Measurements from ENCODE around the gene PRX.

The PRX gene

GRCh38 chr19:40367577-40368434 is 45.4 kb downstream of the PRX start:
- Mint-ChIP-seq H3K27ac (no peak overlapping the region), H3K4me1 (peaks cover 21% of the 10 kb centered on the region), H3K4me3 (no peak overlapping the region), H3K27me3 (no peaks in the 10 kb centered on the region), H3K9me3 (no peaks in the 10 kb centered on the region)
- no peak for ATAC-seq
- DNase-seq, result no peak

- H3K27me3 Mint-ChIP-seq, result no peaks in the 10 kb centered on the region
- no peak for DNase-seq
- no peak for ATAC-seq
- H3K4me1 Mint-ChIP-seq, result peaks cover 22% of the 10 kb centered on the region
- H3K27ac Mint-ChIP-seq, result no peak overlapping the region
- H3K4me3 Mint-ChIP-seq, result peak overlapping the region in 1 of 2 donors; percentile 21
- H3K9me3 Mint-ChIP-seq, result no peaks in the 10 kb centered on the region
These were observed 46.2 kb downstream of the PRX start for GRCh38 chr19:40366697-40367561.

- no peaks in the 10 kb centered on the region for H3K9me3 Mint-ChIP-seq
- H3K27ac Mint-ChIP-seq, result peak overlapping the region in 1 of 2 donors; percentile 63
- peak; percentile 72 for ATAC-seq
- H3K4me3 Mint-ChIP-seq, result peak overlapping the region; percentile 49 to 75
- H3K4me1 Mint-ChIP-seq, result peaks cover 22% of the 10 kb centered on the region
- DNase-seq, result peak; percentile 25 to 41
- no peaks in the 10 kb centered on the region for H3K27me3 Mint-ChIP-seq
These were observed 47.4 kb downstream of the PRX start for GRCh38 chr19:40365613-40366401.

- Mint-ChIP-seq H3K27ac (no peak overlapping the region), H3K4me3 (peak overlapping the region; percentile 49 to 75), H3K27me3 (no peaks in the 10 kb centered on the region), H3K9me3 (no peaks in the 10 kb centered on the region), H3K4me1 (peaks cover 22% of the 10 kb centered on the region)
- no peak for DNase-seq
- no peak for ATAC-seq
These were observed 48.2 kb downstream of the PRX start for GRCh38 chr19:40365010-40365409.

GRCh38 chr19:40363069-40363468 is 50.1 kb downstream of the PRX start:
- peaks cover 22% of the 10 kb centered on the region for H3K4me1 Mint-ChIP-seq
- ATAC-seq, result no peak
- no peak overlapping the region for H3K4me3 Mint-ChIP-seq
- no peak for DNase-seq
- H3K27ac Mint-ChIP-seq, result no peak overlapping the region
- no peaks in the 10 kb centered on the region for H3K27me3 Mint-ChIP-seq
- no peaks in the 10 kb centered on the region for H3K9me3 Mint-ChIP-seq

- DNase-seq, result no peak
- Mint-ChIP-seq H3K4me3 (no peak overlapping the region), H3K27me3 (no peaks in the 10 kb centered on the region), H3K9me3 (no peaks in the 10 kb centered on the region), H3K27ac (no peak overlapping the region), H3K4me1 (peaks cover 22% of the 10 kb centered on the region)
- ATAC-seq, result no peak
These were observed 51.0 kb downstream of the PRX start for GRCh38 chr19:40362160-40362559.

GRCh38 chr19:40360708-40361241 is 52.4 kb downstream of the PRX start:
- peaks cover 32% of the 10 kb centered on the region for H3K4me1 Mint-ChIP-seq
- DNase-seq (no peak), ATAC-seq (no peak)
- H3K27me3 Mint-ChIP-seq, result no peaks in the 10 kb centered on the region
- no peak overlapping the region for H3K4me3 Mint-ChIP-seq
- H3K9me3 Mint-ChIP-seq, result no peaks in the 10 kb centered on the region
- no peak overlapping the region for H3K27ac Mint-ChIP-seq

- Mint-ChIP-seq H3K27me3 (no peaks in the 10 kb centered on the region), H3K4me1 (peaks cover 29% of the 10 kb centered on the region), H3K4me3 (no peak overlapping the region), H3K9me3 (no peaks in the 10 kb centered on the region), H3K27ac (peak overlapping the region; percentile 4 to 43)
- no peak for DNase-seq
- no peak for ATAC-seq
These were observed 53.0 kb downstream of the PRX start for GRCh38 chr19:40360020-40360707.

GRCh38 chr19:40358773-40359172 is 54.4 kb downstream of the PRX start:
- Mint-ChIP-seq H3K9me3 (no peaks in the 10 kb centered on the region), H3K27me3 (no peaks in the 10 kb centered on the region), H3K27ac (no peak overlapping the region), H3K4me3 (no peak overlapping the region), H3K4me1 (peaks cover 21% of the 10 kb centered on the region)
- DNase-seq (no peak), ATAC-seq (no peak)

- no peaks in the 10 kb centered on the region for H3K9me3 Mint-ChIP-seq
- ATAC-seq (no peak), DNase-seq (no peak)
- no peak overlapping the region for H3K4me3 Mint-ChIP-seq
- peaks cover 11% of the 10 kb centered on the region for H3K4me1 Mint-ChIP-seq
- H3K27me3 Mint-ChIP-seq, result no peaks in the 10 kb centered on the region
- H3K27ac Mint-ChIP-seq, result peak overlapping the region; percentile 45 to 81
These were observed 55.5 kb downstream of the PRX start for GRCh38 chr19:40357640-40358039.

GRCh38 chr19:40356681-40357595 is 56.2 kb downstream of the PRX start:
- Mint-ChIP-seq H3K4me1 (peaks cover 11% of the 10 kb centered on the region), H3K4me3 (no peak overlapping the region), H3K27me3 (no peaks in the 10 kb centered on the region), H3K9me3 (no peaks in the 10 kb centered on the region), H3K27ac (peak overlapping the region in 1 of 2 donors; percentile 20)
- ATAC-seq, result no peak
- DNase-seq, result no peak

- Mint-ChIP-seq H3K4me3 (no peak overlapping the region), H3K27me3 (no peaks in the 10 kb centered on the region), H3K4me1 (peaks cover 11% of the 10 kb centered on the region), H3K27ac (peak overlapping the region in 1 of 2 donors; percentile 64), H3K9me3 (no peaks in the 10 kb centered on the region)
- DNase-seq, result no peak
- ATAC-seq, result no peak
These were observed 57.0 kb downstream of the PRX start for GRCh38 chr19:40355975-40356680.

- no peak for ATAC-seq
- no peak for DNase-seq
- Mint-ChIP-seq H3K4me1 (peaks cover 20% of the 10 kb centered on the region), H3K27ac (peak overlapping the region; percentile 87 to 93), H3K9me3 (no peaks in the 10 kb centered on the region), H3K27me3 (no peaks in the 10 kb centered on the region), H3K4me3 (peak overlapping the region; percentile 75 to 98)
These were observed 64.1 kb downstream of the PRX start for GRCh38 chr19:40348961-40349507.
